Activated naive CD4-positive, alpha-beta T cell (primary cell): ENCODE results near the gene CORIN.

Source experiments
- DNase-seq, 4 experiments: peaks; one replicate each; lab custom pipeline; 2025; lab: John Stamatoyannopoulos, UW

CORIN gene

DNA sequence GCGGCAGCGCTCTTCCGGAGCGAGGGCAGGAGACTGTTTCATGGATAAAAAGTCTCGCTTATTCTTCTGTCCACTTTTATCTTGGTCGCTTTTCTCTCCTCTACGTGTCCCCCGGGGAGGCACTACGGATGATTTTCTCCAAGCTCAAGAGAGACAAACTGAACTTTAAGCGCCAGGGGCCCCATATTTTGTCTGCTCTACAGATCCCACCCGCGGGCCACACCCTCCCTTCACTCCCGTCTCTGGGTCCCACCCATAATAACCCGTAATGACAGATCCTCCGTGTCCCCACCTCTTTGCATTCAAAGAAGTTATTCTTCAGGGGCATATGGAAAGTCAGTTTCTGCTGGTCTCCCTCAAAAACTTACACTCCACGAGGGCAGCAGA lies at the start of gene CORIN:
Gene CORIN, minus strand, starts transcription at position 160 of the 387 bp plus-strand sequence. Its CDS starts 118 bp downstream, at position 42.
- no peak for DNase-seq

GRCh38 chr4:47882228-47882627 lies 44.4 kb upstream of the CORIN start:
- DNase-seq, result no peak

DNA sequence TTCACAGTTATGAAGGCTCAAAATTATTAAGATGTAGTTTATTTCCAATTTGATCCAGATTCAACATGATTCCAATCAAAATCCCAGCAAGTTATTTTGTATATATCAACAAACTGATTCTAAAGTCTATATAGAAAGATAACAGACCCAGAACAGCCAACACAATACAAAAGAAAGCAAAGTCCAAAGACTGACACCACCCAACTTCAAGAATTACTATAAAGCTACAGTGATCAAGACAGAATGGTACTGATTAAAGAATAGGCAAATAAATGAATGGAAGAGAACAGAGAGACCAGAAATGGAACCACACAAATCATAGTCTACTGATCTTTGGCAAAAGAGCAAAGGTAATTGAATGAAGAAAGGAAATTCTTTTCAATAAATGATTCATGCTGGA lies 41.6 kb upstream of the CORIN start:
- no peak for DNase-seq

DNA sequence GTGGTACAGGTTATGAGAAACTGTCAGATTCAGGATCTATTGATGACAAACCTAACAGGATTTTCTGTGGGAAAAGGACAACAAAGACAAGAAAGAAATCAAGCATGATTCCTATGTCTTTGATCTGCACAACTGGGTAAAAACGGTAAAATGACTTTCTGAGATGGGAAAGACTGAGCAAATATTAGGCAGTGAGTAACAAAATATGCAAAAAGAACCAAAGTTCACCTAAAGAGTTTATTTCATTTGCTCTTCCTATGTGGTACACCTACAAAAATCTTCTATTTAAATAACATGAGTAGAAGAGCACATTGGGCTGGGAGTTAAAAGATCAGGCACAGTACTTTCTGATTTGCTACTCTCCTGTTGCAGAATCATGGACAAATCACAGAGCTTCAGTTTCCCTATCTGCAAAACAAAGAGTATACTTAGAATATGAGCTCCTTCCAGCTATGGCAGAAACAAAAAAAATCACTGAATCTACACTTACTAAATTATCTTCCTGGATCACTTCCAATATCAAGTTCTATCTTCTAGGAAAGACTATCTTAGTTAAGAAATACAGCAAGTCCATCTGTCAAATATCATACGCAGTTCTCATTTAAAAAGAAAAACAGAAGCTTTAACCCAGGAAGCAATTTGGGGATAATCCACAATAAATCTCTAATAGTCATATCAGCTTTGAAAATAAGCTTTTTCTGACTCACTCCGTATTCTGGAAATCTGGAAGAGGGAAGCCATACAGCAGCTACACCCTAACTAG lies 39.1 kb upstream of the CORIN start:
- DNase-seq, result no peak

- no peak for DNase-seq
These were observed 38.4 kb upstream of the CORIN start for GRCh38 chr4:47876310-47876709.

- no peak for DNase-seq
These were observed 36.1 kb upstream of the CORIN start for GRCh38 chr4:47873877-47874541.

DNA sequence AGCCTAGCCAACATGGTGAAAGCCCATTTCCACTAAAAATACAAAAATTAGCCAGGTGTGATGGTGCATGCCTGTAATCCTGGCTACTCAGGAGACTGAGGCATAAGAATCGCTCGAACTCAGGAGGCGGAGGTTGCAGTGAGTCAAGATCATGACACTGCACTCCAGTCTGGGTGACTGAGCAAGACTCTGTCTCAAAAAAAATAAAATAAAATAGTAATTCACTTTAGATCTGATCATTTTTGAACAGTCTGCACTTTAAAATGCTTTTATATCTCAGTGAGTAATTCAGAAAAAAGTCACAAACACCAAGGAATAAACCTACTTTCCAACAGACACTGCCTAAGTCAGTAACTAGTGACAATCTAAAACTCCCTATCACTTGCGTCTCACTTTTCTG lies 25.6 kb upstream of the CORIN start:
- no peak for DNase-seq

DNA sequence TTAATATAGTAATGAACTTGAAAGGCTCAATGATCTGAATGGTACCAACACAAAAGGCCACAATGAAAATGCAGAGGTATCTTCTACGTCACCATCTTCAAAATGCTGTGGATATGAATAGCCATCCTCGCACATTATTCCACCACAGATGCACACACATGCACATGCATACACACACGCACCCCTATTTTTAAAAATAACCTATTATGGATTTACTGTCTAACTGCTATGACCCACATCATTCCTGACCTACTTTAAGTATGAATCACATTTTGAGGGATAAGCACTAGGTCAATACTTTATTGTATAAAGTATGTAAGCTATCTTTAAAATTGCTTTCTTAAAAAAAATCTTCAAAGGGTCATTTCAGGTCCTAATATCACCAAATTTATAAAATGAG lies 24.4 kb upstream of the CORIN start:
- DNase-seq, result no peak

- no peak for DNase-seq
These were observed 22.4 kb upstream of the CORIN start for GRCh38 chr4:47860305-47860704.

GRCh38 chr4:47858006-47858405 lies 20.1 kb upstream of the CORIN start:
- DNase-seq, result no peak

DNA sequence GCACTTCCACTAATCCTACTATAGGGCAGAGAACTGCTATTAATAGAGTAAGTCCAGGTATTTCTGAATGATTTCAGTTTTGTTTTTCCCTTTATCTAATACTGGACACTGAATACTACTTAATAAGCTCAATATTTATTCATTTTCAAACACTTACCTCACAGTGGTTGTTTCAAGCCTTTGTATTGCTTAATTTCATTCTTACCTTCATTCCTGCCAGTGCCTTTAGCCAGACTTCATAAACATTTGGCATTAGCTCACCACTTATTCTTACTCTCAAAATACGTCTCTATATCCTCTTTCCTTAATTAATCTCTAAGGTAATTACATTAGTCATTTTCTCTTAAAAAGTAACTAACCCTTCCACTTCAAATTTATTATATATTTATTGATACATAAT lies 18.8 kb upstream of the CORIN start:
- no peak for DNase-seq

- no peak for DNase-seq
These were observed 17.5 kb upstream of the CORIN start for GRCh38 chr4:47855350-47855749.

DNA sequence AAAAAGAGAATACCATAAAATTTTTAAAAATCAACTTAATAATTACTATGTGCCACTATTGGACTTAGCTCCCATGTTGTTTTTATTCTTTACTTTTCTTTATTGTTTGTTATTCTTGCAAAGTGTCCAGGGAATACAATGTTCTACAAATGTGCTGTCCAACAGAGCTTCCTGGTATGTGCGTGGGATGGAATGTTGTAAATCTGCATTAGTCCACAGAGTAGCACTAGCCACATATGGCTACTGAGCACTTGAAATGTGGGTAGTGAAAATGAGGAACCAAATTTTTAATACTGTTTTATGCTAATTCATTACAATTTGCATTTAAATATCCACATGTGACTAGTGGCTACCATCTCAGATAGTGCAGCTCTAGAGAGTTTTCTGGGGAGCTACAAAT lies 14.3 kb upstream of the CORIN start:
- DNase-seq, result no peak

GRCh38 chr4:47849466-47849865 lies 11.6 kb upstream of the CORIN start:
- no peak for DNase-seq

DNA sequence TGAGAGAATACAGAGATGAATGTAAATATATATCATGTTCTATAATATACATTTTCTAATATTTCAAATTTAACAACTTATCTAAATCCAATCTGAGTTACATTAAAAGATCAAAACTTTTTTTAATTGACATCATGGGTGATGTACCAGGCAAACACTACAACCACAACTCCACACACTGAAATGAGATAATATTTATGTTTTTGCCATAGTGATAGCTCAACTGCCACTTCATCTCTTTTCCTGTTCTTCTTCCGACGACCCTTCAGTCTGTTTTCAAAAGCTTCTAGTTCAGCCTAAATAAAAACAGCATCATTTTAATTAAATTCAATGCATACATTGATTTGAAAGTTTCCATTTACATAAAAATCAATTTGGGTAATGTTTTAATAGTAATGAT lies 10.2 kb upstream of the CORIN start:
- DNase-seq, result no peak

DNA sequence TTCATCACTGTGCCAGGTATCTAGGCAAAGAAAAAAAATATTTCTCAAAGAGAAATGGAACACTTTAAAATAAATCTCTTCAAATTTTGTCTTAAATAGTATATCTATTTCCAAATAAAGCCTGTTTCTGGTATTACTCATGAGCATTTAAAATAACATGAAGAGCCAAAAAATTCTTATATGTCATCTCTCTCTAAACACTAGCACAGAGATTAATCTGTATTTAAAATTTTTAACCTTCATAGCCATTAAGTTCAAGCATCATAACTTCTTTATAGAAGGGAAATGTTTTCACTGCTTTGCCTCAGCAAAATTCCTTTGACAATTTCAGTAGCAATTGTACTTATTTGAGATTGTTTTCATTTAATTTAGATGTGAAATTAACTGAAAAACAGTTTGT lies 5.1 kb upstream of the CORIN start:
- DNase-seq, result no peak

GRCh38 chr4:47840291-47840690 lies 2.4 kb upstream of the CORIN start:
- no peak for DNase-seq

DNA sequence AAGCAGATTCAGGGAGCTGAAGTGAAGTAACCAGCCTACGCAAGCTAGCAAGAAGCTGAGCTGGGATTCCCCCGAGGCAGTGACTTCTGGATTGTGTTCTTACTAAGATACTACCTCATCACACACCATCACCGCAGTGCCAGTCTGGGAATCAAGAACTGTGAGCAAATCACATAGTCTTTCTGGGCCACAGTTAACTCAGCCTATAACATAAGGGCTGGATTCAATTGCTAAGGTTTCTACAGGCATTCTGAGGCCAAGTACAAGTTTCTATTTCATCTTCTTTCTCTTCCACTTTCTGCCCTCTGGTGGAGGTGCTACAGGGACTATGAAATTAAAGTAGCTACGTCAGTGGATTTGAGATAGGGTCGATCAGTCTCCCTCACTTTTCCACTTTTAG lies 1.4 kb upstream of the CORIN start:
- DNase-seq, result no peak

GRCh38 chr4:47838445-47838844 lies 578 bp upstream of the CORIN start:
- no peak for DNase-seq

- DNase-seq, result peak in 3 of 4 experiments; percentile 3 to 27 (median 18)
These were observed 566 bp downstream of the CORIN start for GRCh38 chr4:47837094-47837907.

- peak in 2 of 4 experiments; percentile 1 to 37 for DNase-seq
These were observed 1.2 kb downstream of the CORIN start for GRCh38 chr4:47836641-47837093.

- no peak for DNase-seq
These were observed 2.4 kb downstream of the CORIN start for GRCh38 chr4:47835494-47835893.
